ENCODE data around the gene MIF4GD. TPM values are rescaled to one million over a fixed set of nuclear protein-coding genes. Genes with fewer than 3 reads are reported as not detected.

Gene MIF4GD
- total RNA-seq, 1 donor from 2014 or later: 19.0 TPM

DNA sequence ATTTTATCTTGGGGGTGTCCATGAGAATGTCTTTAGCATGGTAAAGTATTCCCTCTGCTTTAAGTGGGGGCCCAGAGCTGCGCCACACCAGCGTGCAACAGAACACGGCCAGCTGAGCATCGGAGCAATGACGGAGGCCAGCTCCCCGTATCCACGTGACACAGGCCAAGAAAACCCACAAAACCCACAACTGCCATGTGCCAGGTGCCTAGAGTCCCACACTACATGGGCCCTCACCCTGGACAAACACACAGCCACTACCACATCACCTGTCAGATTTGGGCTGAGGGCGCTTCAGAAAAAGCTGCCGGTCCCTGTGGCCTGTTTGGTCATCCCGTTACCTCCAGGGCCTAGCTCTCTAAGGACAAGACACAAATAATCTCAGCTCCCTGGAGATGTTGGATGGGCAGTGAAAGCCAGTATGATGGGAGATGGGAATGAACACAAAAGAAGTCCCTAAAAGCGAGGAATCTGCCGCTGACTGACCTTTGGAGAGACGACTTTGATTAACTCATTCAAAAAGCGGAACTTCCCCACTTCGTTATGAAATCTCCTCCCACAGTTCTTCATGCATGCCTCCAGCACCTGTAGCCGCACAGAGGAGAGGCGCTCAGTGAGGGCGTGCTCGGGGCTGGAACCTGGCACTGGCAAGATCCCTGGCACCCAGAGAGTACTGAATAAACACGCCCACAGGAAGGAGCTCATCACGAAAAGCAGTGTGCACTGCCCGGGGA, 26.7 kb downstream of the MIF4GD start:
- no peaks in the 10 kb centered on the region for H3K27me3 Mint-ChIP-seq (ENCODE audit: low read depth)
- no peak overlapping the region for H3K27ac Mint-ChIP-seq (ENCODE audit: unreplicated experiment)
- H3K4me3 Mint-ChIP-seq (ENCODE audit: unreplicated experiment): no peak overlapping the region
- H3K9me3 Mint-ChIP-seq (ENCODE audit: low read depth): no peaks in the 10 kb centered on the region
- no peak for DNase-seq (ENCODE audit: low spot score)
- H3K4me1 Mint-ChIP-seq (ENCODE audit: low read depth): no peaks in the 10 kb centered on the region
- no peak for TF ChIP-seq CTCF (IDR thresholded peaks at IDR 0.05)
- peaks cover 17% of the 10 kb centered on the region for H3K36me3 Mint-ChIP-seq (ENCODE audit: low read depth)

- H3K4me3 Mint-ChIP-seq (ENCODE audit: unreplicated experiment): no peak overlapping the region
Observed at GRCh38 chr17:75242461-75243042, 28.5 kb downstream of the MIF4GD start.

GRCh38 chr17:75241996-75242460, 29.0 kb downstream of the MIF4GD start:
- H3K4me3 Mint-ChIP-seq (ENCODE audit: unreplicated experiment): no peak overlapping the region
- no peaks in the 10 kb centered on the region for H3K4me1 Mint-ChIP-seq (ENCODE audit: low read depth)
- peaks cover 21% of the 10 kb centered on the region for H3K36me3 Mint-ChIP-seq (ENCODE audit: low read depth)
- H3K27ac Mint-ChIP-seq (ENCODE audit: unreplicated experiment): no peak overlapping the region
- H3K9me3 Mint-ChIP-seq (ENCODE audit: low read depth): no peaks in the 10 kb centered on the region
- DNase-seq (ENCODE audit: low spot score): no peak
- TF ChIP-seq CTCF (IDR thresholded peaks at IDR 0.05): no peak
- no peaks in the 10 kb centered on the region for H3K27me3 Mint-ChIP-seq (ENCODE audit: low read depth)

More at GRCh38 chr17:75242461-75243042, 28.5 kb downstream of the MIF4GD start:
- no peak for DNase-seq (ENCODE audit: low spot score)
- Mint-ChIP-seq H3K9me3 (ENCODE audit: low read depth) (no peaks in the 10 kb centered on the region), H3K27ac (ENCODE audit: unreplicated experiment) (no peak overlapping the region), H3K36me3 (ENCODE audit: low read depth) (peaks cover 21% of the 10 kb centered on the region), H3K4me1 (ENCODE audit: low read depth) (no peaks in the 10 kb centered on the region), H3K27me3 (ENCODE audit: low read depth) (no peaks in the 10 kb centered on the region)
- TF ChIP-seq CTCF (IDR thresholded peaks at IDR 0.05): no peak

- Mint-ChIP-seq H3K4me3 (ENCODE audit: unreplicated experiment) (no peak overlapping the region), H3K9me3 (ENCODE audit: low read depth) (no peaks in the 10 kb centered on the region), H3K36me3 (ENCODE audit: low read depth) (peaks cover 21% of the 10 kb centered on the region), H3K27me3 (ENCODE audit: low read depth) (no peaks in the 10 kb centered on the region), H3K4me1 (ENCODE audit: low read depth) (no peaks in the 10 kb centered on the region), H3K27ac (ENCODE audit: unreplicated experiment) (peak overlapping the region; percentile 22)
- no peak for DNase-seq (ENCODE audit: low spot score)
- no peak for TF ChIP-seq CTCF (IDR thresholded peaks at IDR 0.05)
Observed at GRCh38 chr17:75241502-75241901, 29.5 kb downstream of the MIF4GD start.

DNA sequence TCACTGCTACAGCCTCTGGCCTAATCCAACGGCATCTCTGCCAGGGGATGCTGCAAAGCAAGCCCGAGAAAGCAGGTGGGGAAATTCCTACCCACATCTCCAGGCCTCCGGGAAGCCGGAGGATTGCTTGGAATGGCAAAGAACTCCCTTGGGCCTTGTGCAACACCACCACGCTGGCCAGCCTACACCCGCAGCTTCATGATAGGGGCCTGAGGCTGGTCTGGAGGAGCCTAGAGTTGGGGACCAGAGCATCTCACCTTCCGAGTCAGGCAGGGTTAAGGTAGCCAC, 29.9 kb downstream of the MIF4GD start:
- no peaks in the 10 kb centered on the region for H3K9me3 Mint-ChIP-seq (ENCODE audit: low read depth)
- no peak for DNase-seq (ENCODE audit: low spot score)
- H3K27ac Mint-ChIP-seq (ENCODE audit: unreplicated experiment): peak overlapping the region; percentile 57
- no peak for TF ChIP-seq CTCF (IDR thresholded peaks at IDR 0.05)
- H3K4me3 Mint-ChIP-seq (ENCODE audit: unreplicated experiment): no peak overlapping the region
- peaks cover 23% of the 10 kb centered on the region for H3K36me3 Mint-ChIP-seq (ENCODE audit: low read depth)
- no peaks in the 10 kb centered on the region for H3K27me3 Mint-ChIP-seq (ENCODE audit: low read depth)
- no peaks in the 10 kb centered on the region for H3K4me1 Mint-ChIP-seq (ENCODE audit: low read depth)

Data from chondrocyte (in vitro differentiated cells).